GM18526 (cell line): ENCODE results near the gene CACNA2D3.

Source experiments
- POLR2A ChIP-seq: IDR thresholded peaks from 3 replicates; pipeline ENCODE4 v1.6.1; 2011; ENCODE audit not compliant: insufficient read length; ENCODE audit errors: extremely low read depth

Gene CACNA2D3

GRCh38 chr3:54826251-54826691 lies 703.9 kb downstream of the CACNA2D3 start:
- no peak for TF ChIP-seq POLR2A

DNA sequence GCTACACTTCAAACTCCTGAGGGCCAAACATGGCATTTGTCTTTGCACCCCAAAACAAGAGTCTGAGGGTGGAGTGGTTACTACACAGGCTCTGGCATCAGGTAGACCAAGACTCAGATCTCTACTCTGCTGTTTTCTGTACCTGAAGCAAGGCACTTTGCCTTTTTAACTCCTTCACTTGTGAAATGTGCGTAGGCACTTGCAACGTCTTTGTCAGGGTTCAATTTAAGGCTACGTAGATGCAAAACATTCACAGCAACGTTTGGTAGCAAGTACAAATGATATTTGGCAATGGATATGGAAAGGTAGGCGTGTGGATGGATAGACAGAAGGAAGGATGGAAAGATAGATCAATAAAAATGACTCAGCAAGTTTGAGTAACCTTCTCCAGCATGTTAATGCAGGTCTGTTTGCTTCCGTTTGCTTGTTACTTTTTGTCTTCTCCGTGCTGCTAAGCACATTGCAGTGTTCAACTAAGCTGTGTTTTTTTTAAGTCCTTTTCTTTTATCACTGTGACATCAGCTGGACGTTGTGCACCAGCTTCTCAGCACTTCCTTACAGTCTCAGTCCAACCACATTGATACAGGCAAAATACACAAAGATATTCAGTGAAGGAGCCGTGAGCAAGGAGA lies 704.8 kb downstream of the CACNA2D3 start:
- no peak for TF ChIP-seq POLR2A

- TF ChIP-seq POLR2A: no peak
Measured at GRCh38 chr3:54827776-54828175, 705.4 kb downstream of the CACNA2D3 start.

GRCh38 chr3:54830658-54831057 lies 708.3 kb downstream of the CACNA2D3 start:
- no peak for TF ChIP-seq POLR2A

GRCh38 chr3:54831112-54831511 lies 708.8 kb downstream of the CACNA2D3 start:
- TF ChIP-seq POLR2A: no peak

DNA sequence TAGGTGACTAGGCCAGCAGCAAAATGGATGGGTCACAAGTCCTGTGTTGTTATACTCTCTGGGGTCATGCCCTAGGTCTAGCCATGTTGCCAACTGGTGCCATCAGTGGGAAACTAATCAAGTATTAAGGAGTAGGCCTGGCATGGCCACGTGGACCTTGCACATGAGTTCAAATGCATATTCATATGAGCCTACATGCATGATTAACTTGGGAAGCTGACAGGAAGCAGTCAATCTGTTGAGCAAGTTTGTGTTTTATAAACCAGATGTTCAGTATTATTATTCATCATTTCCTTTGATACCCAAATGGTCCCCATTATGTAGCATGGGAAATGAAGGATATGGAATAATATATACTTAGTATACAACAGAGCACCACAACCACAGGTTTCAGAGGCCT lies 710.5 kb downstream of the CACNA2D3 start:
- no peak for TF ChIP-seq POLR2A

DNA sequence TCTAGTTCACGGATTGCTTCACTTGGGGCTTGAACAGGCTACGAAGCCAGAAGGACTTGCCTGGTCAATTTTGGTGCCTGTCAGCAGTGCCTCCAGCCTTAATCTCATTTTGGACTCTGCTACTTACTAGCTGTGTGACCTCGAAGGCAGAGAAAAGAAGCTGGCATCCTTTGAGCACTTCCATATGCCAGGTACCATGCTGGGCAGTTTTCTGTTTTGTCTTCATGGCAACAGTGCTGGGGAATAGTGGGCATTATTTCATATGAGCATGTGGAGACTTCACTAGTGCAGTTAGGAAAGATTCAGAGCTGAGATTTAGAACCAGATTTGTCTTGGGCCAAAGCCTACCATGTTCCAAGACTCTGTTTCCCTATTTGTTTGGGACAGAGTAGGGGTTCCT lies 713.3 kb downstream of the CACNA2D3 start:
- TF ChIP-seq POLR2A: no peak

DNA sequence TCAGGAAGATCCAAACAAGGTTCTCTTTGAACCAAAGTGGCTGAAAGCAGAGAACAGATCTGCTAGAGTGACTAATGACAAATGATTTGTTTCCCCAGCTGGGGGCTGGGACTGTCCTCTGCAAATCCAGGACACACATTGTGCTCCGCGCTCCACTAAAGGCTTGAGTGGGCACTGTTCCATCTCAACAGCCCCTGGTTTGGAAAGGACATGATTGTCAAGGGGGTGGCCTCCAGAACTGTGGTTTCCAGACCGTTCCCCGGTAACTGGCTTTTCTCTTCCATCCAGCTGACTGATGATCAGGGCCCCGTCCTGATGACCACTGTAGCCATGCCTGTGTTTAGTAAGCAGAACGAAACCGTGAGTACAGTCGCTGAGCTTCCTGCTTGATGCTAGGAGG lies 714.5 kb downstream of the CACNA2D3 start:
- TF ChIP-seq POLR2A: no peak

GRCh38 chr3:54837964-54838363 lies 715.6 kb downstream of the CACNA2D3 start:
- TF ChIP-seq POLR2A: no peak

GRCh38 chr3:54841471-54841870 lies 719.1 kb downstream of the CACNA2D3 start:
- no peak for TF ChIP-seq POLR2A

DNA sequence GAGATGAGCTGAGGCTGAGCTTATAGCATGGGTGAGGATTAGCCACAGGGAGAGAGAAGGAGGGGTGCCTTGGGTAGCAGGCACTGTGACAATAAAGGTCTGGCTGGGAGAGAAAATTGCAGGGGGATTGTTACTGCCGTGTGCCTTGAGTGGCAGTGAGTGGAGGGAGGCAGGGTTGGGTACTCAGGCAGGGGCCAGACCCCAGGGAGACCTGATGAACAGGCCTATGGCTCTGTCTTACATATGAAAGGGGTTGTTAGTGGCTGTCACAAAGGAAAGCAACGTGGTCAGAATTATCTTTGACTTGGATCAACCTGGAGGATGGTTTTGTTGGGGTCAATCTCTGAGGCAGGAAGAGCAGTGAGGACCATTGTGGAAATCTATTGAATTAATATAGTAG lies 721.0 kb downstream of the CACNA2D3 start:
- TF ChIP-seq POLR2A: no peak

DNA sequence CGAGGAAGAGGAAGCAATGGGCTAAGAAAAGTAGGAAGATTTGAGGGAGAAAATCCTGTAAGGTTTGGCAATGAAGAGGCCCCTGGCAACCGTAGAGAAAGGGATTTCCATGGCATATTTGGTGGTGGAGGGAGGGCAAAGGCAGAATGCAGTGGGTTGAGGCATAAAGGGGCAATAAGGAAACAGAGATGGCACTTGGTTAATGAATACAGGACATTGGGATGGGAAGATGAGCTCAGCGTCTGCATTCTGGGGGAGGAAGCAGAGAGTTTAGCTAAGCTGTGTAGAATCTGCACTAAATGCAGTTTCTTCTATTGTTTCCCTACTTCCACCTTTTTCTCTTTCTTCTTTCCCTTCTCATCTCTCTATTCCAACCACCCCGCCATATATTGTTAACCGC lies 721.9 kb downstream of the CACNA2D3 start:
- TF ChIP-seq POLR2A: no peak

GRCh38 chr3:54845011-54845410 lies 722.7 kb downstream of the CACNA2D3 start:
- no peak for TF ChIP-seq POLR2A

- no peak for TF ChIP-seq POLR2A
Measured at GRCh38 chr3:54845551-54845950, 723.2 kb downstream of the CACNA2D3 start.

GRCh38 chr3:54846119-54846518 lies 723.8 kb downstream of the CACNA2D3 start:
- no peak for TF ChIP-seq POLR2A

DNA sequence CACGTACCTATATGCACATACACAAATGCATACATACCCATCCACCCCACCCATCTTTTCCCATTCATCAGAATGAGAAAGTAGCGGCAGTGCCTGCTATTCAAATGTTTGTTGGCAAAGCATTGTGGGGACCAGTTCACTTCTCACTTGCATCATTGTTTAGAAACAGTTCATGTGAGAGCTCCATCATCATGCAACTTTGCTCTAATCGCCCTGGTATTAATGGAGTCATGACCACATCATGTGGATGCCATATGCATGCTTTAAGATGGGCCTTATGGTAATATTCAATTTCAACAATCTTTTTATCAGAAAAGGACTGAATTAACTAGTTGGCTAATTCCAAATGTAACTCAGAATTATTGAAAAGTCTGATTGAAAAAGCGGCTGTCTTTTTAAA lies 725.0 kb downstream of the CACNA2D3 start:
- no peak for TF ChIP-seq POLR2A

- no peak for TF ChIP-seq POLR2A
Measured at GRCh38 chr3:54849360-54849759, 727.0 kb downstream of the CACNA2D3 start.

DNA sequence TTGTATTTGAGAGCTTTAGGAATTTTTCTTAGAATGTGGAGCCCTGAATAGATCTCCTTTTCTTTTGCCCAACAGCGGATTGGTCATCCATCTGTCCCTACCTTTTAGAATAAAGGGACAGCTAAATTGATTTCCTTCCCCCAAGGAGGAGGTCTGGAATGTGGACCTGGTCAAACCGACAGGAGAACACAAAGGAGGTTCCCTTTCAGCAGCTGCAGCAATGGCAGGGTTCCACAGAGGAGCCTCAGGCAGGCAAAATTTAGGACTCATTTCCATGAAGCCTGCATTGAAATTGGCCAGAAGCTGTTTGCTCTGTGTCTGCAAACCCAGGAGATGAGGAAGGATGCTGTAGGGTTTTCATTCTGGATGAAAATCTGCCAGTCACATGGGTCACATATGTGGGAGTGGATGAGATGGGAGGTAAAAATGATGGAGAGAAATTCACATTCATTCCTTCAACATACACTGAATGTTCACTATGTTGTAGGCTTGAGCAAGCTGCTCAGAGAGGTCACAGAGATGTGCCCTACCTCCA lies 728.2 kb downstream of the CACNA2D3 start:
- no peak for TF ChIP-seq POLR2A
